ENCODE data around the gene C16orf78.
"Not testable (repeated sequence)": the region's sequence is repeated elsewhere in the genome, so short reads cannot be mapped to it uniquely, and the experiment has no call there.

C16orf78 gene

GRCh38 chr16:49350265-49351095 lies 23.1 kb upstream of the C16orf78 start:
- DNase-seq, result peak; percentile 69

DNA sequence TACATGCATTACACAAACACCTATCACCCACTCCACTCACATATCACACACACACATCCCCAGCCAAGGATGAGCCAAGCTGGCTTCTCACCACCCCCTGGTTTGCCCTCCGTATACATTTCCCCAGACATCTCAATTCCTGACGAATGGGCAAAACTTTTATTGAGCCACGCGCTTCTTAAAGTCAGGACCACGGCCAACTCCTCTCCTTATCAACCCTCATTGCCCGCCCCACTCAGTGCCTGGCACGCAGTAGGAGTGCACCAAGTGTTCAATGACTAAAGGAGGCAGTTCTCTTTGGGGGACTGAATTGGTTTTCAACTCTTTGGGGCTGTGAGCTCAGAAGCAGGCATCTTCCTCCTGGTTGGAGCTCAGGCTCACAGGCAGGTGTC lies 22.5 kb upstream of the C16orf78 start:
- DNase-seq, result no peak

- no peak for DNase-seq
Observed at GRCh38 chr16:49352892-49353291, 20.7 kb upstream of the C16orf78 start.

GRCh38 chr16:49353680-49354079 lies 19.9 kb upstream of the C16orf78 start:
- DNase-seq, result no peak

- DNase-seq, result no peak
Observed at GRCh38 chr16:49354101-49354500, 19.5 kb upstream of the C16orf78 start.

- DNase-seq, result no peak
Observed at GRCh38 chr16:49354991-49355390, 18.6 kb upstream of the C16orf78 start.

- DNase-seq, result no peak
Observed at GRCh38 chr16:49355933-49356665, 17.5 kb upstream of the C16orf78 start.

GRCh38 chr16:49356728-49357488 lies 16.7 kb upstream of the C16orf78 start:
- DNase-seq, result no peak

GRCh38 chr16:49359591-49359990 lies 14.0 kb upstream of the C16orf78 start:
- no peak for DNase-seq

DNA sequence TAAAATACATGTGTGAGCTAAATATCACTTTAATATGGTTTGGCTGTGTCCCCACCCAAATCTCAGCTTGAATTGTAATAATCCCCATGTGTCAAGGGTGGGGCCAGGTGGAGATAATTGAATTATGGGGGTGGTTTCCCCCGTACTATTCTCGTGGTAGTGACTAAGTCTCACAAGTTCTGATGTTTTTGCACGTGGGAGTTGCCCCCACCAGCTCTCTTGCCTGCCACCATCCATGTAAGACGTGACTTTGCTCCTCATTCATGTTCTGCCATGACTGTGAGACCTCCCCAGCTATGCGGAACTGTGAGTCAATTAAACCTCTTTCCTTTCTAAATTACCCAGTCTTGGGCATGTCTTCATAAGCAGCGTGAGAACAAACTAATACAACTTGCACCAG lies 11.9 kb upstream of the C16orf78 start:
- not testable (repeated sequence) for DNase-seq

DNA sequence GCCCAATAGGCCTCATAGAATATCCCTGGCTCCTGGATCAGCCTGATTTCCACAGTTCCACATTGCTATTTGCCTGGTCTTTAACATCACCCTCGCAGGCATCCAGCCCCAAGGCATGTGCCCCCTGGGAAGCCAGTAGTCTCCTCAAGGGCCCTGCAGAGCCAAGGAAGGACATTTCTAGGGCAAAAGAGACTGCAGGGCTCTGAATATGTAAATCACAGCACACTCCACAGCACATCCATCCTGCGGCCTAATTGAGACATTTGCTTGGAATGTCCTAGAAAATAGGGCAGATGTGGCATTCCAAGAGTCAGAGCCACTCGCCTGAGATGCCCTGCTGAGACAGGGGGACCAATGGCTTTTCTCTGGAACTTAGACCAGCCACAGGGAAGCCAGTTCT lies 11.4 kb upstream of the C16orf78 start:
- DNase-seq, result no peak

GRCh38 chr16:49365711-49366509 lies 7.7 kb upstream of the C16orf78 start:
- DNase-seq, result no peak

GRCh38 chr16:49366669-49367068 lies 6.9 kb upstream of the C16orf78 start:
- no peak for DNase-seq

DNA sequence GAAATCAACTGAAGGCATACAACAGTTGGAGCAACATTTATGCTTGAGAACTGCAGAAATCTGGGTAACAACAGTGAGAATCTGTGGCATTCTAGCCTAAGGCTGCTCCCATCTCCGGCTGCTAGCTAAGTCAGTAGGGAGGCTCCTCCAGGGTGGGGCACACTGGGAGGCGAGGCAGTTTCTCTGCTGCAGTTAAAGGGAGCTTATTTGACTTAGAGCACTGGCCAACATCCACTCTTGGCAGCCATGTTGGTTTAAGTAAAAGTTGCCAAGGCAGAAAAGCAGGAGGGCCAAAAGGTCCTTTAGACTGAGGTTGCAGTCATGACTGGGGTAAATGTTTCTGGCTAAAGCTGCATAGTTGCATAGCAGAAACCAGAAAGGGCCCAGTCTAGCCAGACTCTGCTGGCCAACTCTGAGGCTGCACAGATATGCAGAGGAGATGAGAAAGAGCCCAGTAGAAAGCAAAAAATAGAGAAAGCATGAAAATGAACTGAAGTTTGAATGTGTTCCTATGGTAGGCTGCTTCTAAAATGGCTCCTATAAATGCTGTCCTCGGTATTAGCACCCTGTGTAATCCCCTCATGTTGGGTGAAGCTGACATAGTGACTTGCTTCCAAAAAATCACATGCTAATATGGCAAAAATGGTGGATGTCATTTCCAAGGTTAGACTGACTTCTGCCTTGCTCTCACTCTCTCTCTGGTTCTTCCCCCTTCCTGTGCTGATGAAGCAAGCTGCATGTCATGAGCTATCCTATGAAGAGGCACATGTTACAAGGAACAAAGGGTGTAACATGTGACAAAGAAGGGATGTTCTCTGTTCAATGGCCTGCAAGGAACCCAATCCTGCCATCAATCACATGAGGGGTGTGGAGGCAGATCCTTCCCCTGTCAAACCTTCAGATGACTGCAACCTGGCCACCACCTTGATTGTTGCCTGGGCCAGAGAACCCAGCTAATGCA lies 3.7 kb upstream of the C16orf78 start:
- no peak for DNase-seq

GRCh38 chr16:49376206-49376605 lies 2.6 kb downstream of the C16orf78 start:
- DNase-seq, result no peak

GRCh38 chr16:49377196-49377755 lies 3.7 kb downstream of the C16orf78 start:
- DNase-seq, result no peak

DNA sequence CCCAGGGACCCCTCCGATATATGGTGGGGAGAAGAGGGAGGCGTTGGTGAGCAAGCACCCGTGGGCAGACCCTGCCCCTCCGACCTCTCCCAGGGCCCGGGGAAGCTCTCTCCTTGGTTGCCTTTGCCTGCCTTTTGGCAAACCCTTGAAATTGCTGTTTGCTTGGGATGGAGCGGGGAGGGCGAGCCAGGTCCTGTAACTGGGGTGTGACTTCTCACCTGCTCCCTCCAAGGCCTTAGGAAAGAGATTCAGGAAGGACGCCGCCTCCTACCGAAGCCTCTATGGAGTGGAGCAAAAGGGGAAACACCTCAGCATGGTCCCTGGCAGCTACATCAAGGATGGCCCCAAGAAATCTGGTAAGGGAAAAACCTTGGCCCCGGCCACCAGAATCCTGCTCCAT lies 4.6 kb downstream of the C16orf78 start:
- DNase-seq, result no peak

DNA sequence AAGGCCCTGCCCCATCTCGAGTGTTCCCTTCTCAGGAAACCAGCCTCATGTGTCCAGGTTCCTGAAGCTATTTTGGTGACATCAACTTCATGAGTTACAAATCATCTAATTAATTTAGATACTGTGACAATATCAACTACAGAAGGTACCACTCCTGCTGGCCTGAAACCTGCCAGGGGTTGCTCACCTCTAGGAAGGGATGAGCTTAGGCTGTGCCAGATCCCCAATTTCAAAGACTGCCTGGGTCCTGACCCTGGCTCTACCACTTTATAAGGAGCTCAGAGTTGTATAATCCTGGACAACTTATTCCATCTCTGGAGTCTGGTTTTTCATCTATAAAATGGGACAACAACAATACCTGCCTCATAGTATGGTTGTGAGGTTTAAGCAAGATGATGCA lies 5.2 kb downstream of the C16orf78 start:
- no peak for DNase-seq

- DNase-seq, result no peak
Observed at GRCh38 chr16:49382916-49383315, 9.3 kb downstream of the C16orf78 start.

- no peak for DNase-seq
Observed at GRCh38 chr16:49395021-49395420, 21.4 kb downstream of the C16orf78 start.

GRCh38 chr16:49396206-49396720 lies 22.7 kb downstream of the C16orf78 start:
- no peak for DNase-seq

Measured in midbrain (tissue), 1 donor.